HL-60 (cell line): ENCODE data around the gene MAPK11.

ENCODE experiments used
- DNase-seq, 2 experiments: peaks; one replicate each; pipeline ENCODE4 v3.0.0-alpha.2; 2010 to 2020; ENCODE audit warnings: low read depth in 1 of 2, low spot score in 1 of 2
- H3K27ac ChIP-seq: fragments of 250-450 bp; sonication (Bioruptor Pico); replicated peaks from 2 replicates; pipeline ENCODE4 v1.5.1; 2020; ENCODE audit warnings: mild to moderate bottlenecking, moderate library complexity
- H3K27me3 ChIP-seq: fragments of 250-450 bp; sonication (Bioruptor Pico); 2 replicates; pipeline ENCODE4 v1.5.1; 2021; ENCODE audit warnings: mild to moderate bottlenecking, moderate library complexity; ENCODE audit not compliant: insufficient read depth, poor library complexity, severe bottlenecking
- H3K4me3 ChIP-seq: replicated peaks from 2 replicates; pipeline ENCODE4 v1.5.1; 2011; ENCODE audit warnings: mild to moderate bottlenecking, control low read depth, low read length; ENCODE audit not compliant: insufficient read depth
- GABPA ChIP-seq: IDR thresholded peaks from 2 replicates; pipeline ENCODE4 v1.6.1; 2012; ENCODE audit warnings: low read depth
- POLR2AphosphoS5 ChIP-seq: IDR thresholded peaks from 2 replicates; pipeline ENCODE4 v1.6.1; 2012; ENCODE audit warnings: low read depth
- SPI1 ChIP-seq: IDR thresholded peaks from 2 replicates; pipeline ENCODE4 v1.6.1; 2012; ENCODE audit warnings: low read depth, mild to moderate bottlenecking, borderline replicate concordance
- TF ChIP-seq, protein P1 (sequence below): IDR thresholded peaks from one replicate; pipeline ENCODE4 v1.5.1; 2011; ENCODE audit warnings: low read length, control low read depth, inconsistent platforms; ENCODE audit not compliant: insufficient read depth
- TF ChIP-seq, protein P2 (sequence below): IDR thresholded peaks from 2 replicates; pipeline ENCODE4 v1.6.1; 2012; ENCODE audit warnings: low read depth; ENCODE audit not compliant: insufficient replicate concordance

Gene MAPK11

DNA sequence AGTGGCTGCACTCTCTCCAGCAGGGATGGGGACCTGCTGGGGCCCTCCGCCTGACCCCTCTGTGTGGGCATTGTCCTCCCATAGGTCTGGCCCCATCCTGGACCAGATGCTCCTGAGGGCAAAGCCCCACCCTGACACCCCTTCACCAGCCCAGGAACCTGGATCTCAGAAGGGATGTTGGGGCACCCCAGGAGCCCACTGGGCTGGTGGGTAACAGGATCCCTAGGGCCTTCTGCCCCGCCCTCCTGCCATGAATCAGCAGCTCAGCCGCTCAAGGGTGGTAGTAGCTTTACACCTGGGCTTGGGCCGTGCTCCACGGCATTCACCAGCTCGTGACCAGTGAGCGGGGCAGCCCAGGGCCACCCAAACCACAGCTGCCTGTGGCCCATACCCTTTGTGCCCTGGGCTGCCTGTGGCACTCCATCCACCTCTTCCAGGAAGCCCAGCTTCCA, 7.7 kb downstream of the MAPK11 start:
- TF ChIP-seq POLR2AphosphoS5: no peak
- TF ChIP-seq SPI1: no peak
- TF ChIP-seq, protein P1, sequence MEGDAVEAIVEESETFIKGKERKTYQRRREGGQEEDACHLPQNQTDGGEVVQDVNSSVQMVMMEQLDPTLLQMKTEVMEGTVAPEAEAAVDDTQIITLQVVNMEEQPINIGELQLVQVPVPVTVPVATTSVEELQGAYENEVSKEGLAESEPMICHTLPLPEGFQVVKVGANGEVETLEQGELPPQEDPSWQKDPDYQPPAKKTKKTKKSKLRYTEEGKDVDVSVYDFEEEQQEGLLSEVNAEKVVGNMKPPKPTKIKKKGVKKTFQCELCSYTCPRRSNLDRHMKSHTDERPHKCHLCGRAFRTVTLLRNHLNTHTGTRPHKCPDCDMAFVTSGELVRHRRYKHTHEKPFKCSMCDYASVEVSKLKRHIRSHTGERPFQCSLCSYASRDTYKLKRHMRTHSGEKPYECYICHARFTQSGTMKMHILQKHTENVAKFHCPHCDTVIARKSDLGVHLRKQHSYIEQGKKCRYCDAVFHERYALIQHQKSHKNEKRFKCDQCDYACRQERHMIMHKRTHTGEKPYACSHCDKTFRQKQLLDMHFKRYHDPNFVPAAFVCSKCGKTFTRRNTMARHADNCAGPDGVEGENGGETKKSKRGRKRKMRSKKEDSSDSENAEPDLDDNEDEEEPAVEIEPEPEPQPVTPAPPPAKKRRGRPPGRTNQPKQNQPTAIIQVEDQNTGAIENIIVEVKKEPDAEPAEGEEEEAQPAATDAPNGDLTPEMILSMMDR: no peak
- TF ChIP-seq, protein P2, sequence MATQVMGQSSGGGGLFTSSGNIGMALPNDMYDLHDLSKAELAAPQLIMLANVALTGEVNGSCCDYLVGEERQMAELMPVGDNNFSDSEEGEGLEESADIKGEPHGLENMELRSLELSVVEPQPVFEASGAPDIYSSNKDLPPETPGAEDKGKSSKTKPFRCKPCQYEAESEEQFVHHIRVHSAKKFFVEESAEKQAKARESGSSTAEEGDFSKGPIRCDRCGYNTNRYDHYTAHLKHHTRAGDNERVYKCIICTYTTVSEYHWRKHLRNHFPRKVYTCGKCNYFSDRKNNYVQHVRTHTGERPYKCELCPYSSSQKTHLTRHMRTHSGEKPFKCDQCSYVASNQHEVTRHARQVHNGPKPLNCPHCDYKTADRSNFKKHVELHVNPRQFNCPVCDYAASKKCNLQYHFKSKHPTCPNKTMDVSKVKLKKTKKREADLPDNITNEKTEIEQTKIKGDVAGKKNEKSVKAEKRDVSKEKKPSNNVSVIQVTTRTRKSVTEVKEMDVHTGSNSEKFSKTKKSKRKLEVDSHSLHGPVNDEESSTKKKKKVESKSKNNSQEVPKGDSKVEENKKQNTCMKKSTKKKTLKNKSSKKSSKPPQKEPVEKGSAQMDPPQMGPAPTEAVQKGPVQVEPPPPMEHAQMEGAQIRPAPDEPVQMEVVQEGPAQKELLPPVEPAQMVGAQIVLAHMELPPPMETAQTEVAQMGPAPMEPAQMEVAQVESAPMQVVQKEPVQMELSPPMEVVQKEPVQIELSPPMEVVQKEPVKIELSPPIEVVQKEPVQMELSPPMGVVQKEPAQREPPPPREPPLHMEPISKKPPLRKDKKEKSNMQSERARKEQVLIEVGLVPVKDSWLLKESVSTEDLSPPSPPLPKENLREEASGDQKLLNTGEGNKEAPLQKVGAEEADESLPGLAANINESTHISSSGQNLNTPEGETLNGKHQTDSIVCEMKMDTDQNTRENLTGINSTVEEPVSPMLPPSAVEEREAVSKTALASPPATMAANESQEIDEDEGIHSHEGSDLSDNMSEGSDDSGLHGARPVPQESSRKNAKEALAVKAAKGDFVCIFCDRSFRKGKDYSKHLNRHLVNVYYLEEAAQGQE: no peak
- TF ChIP-seq GABPA: no peak
- no peak for DNase-seq
- Histone ChIP-seq H3K27ac (no peak overlapping the region), H3K27me3 (no peaks in the 10 kb centered on the region), H3K4me3 (no peak overlapping the region)

DNA sequence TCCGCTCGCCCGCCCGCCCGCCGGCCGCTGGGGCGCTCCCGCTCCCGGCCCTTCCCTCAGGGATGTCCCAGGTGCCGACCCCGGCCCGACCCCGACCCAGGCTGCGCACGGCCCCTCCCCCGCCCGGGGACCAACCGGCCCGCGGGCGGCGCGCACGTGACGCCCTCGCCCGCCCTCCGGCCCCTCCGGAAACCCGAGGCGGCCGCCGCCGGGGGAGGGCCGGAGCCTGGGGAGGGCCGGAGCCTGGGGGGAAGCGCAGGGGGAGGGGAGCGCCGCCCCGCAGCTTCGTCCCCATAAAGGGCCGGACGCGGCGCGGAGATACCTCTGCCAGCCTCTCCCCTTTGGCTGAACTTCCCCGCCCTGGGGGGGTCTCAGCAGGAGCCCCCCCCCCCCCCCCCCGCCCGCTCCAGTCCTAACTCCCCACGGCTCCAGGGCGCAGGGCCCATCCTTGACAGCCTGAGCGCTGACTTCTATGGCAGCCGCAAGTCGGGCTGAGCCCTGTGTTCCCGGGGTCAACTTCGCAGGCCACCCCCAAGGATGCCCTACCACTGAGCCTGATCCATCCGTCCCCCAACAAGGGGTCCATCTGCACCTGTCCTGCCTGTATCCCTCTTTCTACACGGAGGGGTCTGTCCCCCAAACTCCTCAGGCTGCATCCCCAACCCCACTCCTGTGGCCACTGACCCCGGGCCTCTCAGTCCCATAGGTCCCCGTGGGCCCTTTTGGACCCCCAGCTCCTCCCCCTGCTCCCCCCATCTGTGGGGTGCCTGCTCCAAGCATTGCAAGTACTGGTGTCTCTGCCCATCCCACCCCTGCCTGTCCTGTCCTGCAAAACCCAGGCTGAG, 8.3 kb downstream of the MAPK11 start, which contains the start of gene MAPK12:
Gene MAPK12 (minus strand): TSS at position 69 of the 845 bp plus-strand sequence. CDS start 174 bp downstream, outside the sequence.
- DNase-seq: no peak
- peak within 1 kb of the TSS; percentile 68 for H3K4me3 ChIP-seq
- H3K27me3 ChIP-seq: no peaks in the 10 kb centered on the region
- H3K27ac ChIP-seq: peak within 1 kb of the TSS; percentile 63
- TF ChIP-seq, protein P1: no peak
- TF ChIP-seq POLR2AphosphoS5: no peak
- TF ChIP-seq, protein P2: no peak
- no peak for TF ChIP-seq GABPA
- TF ChIP-seq SPI1: no peak

DNA sequence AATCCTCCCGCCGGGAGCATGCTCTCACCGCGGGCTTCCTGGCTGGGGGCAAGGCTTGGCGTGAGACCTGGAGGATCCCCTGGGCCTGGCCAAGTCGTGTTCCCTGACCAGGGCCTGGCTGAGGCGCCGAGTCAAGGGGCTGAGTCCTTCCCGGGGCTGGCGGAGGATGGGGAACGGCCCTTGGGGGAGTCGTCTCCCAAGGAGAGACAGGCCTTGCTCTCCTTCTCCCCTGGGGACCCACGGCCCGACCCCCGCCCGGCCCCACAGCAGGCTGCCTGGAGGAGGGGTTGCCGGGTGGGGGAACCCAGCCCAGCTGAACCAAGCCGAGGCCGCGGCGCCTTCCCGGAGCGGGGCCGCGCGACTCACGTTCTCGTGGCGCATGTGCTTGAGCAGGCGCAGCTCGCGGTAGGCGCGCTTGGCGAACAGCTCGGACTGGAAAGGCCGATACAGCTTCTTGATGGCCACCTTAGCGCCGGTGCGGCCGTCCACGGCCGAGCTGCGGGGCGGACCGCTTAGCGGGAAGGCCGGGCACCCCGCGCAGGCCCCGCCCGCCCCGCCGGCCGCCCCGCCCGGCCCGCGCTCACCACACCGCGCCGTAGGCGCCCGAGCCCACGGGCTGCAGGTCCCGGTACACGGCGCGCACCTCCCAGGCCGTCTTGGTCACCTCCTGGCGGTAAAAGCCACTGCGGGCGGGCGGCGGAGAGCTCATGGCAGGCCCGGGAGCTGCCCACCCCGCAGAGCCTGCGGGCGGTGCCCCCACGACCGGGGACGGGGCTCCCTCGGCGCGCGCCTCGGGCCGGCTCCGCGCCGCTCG, 9.2 kb downstream of the MAPK11 start:
- H3K27me3 ChIP-seq: no peaks in the 10 kb centered on the region
- H3K4me3 ChIP-seq: peak overlapping the region; percentile 68
- TF ChIP-seq SPI1: no peak
- TF ChIP-seq POLR2AphosphoS5: peak; percentile 49; the same call in 1 of the 2 replicates
- TF ChIP-seq, protein P2: peak; percentile 7
- DNase-seq: peak in 1 of 2 experiments; percentile 49
- peak overlapping the region; percentile 63 for H3K27ac ChIP-seq
